BLaER1 treated with 17β-estradiol and CSF1 and Interleukin-3, amounts not matched to agents 10 nM and 100 nM (cell line): ENCODE measurements around the gene SFTPB.
"Not testable (repeated sequence)": the region's sequence is repeated elsewhere in the genome, so short reads cannot be mapped to it uniquely, and the experiment has no call there.

Source experiments
- H3K27ac ChIP-seq, 11 experiments: shearing (Covaris generic); formaldehyde crosslinking; 2 replicates each; pipeline ENCODE4 v1.8.1; 2022
- H3K27me3 ChIP-seq, 11 experiments: shearing (Covaris generic); formaldehyde crosslinking; 2 replicates each; pipeline ENCODE4 v1.8.1; 2022
- H3K36me3 ChIP-seq, 11 experiments: shearing (Covaris generic); formaldehyde crosslinking; 2 replicates each; pipeline ENCODE4 v1.8.1; 2022
- H3K4me1 ChIP-seq, 10 experiments: shearing (Covaris generic); formaldehyde crosslinking; 2 replicates each; pipeline ENCODE4 v1.8.1; 2022
- H3K4me2 ChIP-seq, 11 experiments: shearing (Covaris generic); formaldehyde crosslinking; 2 replicates each; pipeline ENCODE4 v1.8.1; 2022
- H3K4me3 ChIP-seq, 10 experiments: shearing (Covaris generic); formaldehyde crosslinking; 2 replicates each; pipeline ENCODE4 v1.8.1; 2022
- H3K9ac ChIP-seq, 11 experiments: shearing (Covaris generic); formaldehyde crosslinking; 2 replicates each; pipeline ENCODE4 v1.8.1; 2022
- H3K9me3 ChIP-seq, 11 experiments: shearing (Covaris generic); formaldehyde crosslinking; replicated peaks in 1 of 11; 2 replicates each; pipeline ENCODE4 v1.8.1; 2022
- H4K20me1 ChIP-seq, 11 experiments: shearing (Covaris generic); formaldehyde crosslinking; 2 replicates each; pipeline ENCODE4 v1.8.1; 2022
- Cebpa-rat ChIP-seq, 11 experiments: shearing (Covaris generic); IDR thresholded peaks; 2 replicates each; pipeline ENCODE4 v1.8.1; 2022

Gene SFTPB

DNA sequence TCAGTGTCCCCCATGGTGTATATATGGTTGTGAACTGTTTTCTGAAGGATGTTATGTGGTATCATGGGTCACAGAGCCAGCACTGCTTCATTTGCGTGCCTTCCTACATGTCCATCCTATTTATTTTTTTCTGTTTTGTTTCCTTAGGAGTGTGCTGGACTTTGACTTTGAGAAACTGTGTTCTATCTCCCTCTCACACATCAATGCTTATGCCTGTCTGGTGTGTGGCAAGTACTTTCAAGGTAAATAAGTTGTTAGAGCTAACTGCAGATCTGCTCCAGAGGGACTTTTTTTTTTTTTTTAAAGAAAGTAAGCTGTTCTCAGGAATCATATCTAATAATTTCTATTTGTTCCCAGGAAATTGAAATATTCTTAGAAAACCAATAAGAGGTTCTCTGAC lies 46.7 kb downstream of the SFTPB start:
- H3K9me3 ChIP-seq, result no peaks in the 10 kb centered on the region
- no peak overlapping the region for H3K27ac ChIP-seq
- H3K4me1 ChIP-seq, result peaks cover 12 to 24% (median 15%) of the 10 kb centered on the region in 10 experiments
- no peaks in the 10 kb centered on the region for H3K27me3 ChIP-seq
- H3K4me2 ChIP-seq, result no peak overlapping the region
- peaks cover 81 to 95% (median 92%) of the 10 kb centered on the region in 11 experiments for H3K36me3 ChIP-seq
- no peak overlapping the region for H3K4me3 ChIP-seq
- peaks cover 18 to 94% (median 76%) of the 10 kb centered on the region in 11 experiments; a peak in 21 of 22 replicates for H4K20me1 ChIP-seq
- TF ChIP-seq Cebpa-rat (IDR thresholded peaks at IDR 0.05), result no peak
- peak overlapping the region in 1 of 11 experiments; percentile 24; a peak in 1 of 22 replicates for H3K9ac ChIP-seq

DNA sequence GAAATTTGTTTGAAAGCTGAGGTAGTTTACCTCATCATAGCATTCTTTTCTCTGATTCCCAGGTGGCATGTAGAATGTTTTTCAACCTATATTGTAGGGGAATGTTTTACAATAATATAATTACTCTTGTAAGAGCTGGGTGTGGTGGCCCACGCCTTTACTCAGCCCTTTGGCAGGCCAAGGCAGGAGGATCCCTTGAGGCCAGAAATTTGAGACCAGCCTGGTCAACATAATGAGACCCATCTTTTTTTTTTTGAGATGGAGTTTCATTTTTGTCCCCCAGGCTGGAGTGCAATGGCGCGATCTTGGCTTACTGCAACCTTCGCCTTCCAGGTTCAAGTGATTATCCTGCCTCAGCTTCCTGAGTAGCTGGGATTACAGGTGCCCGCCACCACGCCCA lies 48.4 kb downstream of the SFTPB start:
- Histone ChIP-seq H3K4me3 (no peak overlapping the region), H3K9me3 (no peaks in the 10 kb centered on the region), H3K27me3 (no peaks in the 10 kb centered on the region), H3K9ac (peak overlapping the region in 3 of 11 experiments; percentile 33 to 39 (median 38); a peak in 4 of 22 replicates), H4K20me1 (peaks cover 18 to 78% (median 72%) of the 10 kb centered on the region in 11 experiments; a peak in 21 of 22 replicates), H3K36me3 (peaks cover 63 to 78% (median 74%) of the 10 kb centered on the region in 11 experiments), H3K4me1 (peaks cover 19 to 32% (median 22%) of the 10 kb centered on the region in 10 experiments), H3K27ac (no peak overlapping the region), H3K4me2 (no peak overlapping the region)
- TF ChIP-seq Cebpa-rat (IDR thresholded peaks at IDR 0.05), result no peak

DNA sequence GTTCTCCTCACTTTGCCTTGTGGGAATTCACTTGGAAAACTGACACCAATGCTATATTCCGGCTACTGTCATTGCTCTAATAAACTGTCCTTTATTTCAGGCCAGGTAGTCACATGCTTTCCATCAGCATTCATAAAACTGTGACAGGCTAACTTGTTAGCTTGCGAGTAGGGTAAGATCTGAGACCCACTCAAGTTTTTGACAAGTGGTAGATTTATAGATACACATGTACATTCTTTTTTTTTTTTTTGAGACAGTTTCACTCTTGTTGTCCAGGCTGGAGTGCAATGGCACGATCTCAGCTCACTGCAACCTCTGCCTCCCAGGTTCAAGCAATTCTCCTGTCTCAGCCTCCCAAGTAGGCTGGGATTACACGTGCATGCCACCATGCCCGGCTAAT lies 50.3 kb downstream of the SFTPB start:
- peaks cover 21 to 34% (median 24%) of the 10 kb centered on the region in 10 experiments for H3K4me1 ChIP-seq
- not testable (repeated sequence) for H3K9me3 ChIP-seq, H3K27me3 ChIP-seq
- H3K9ac ChIP-seq, result peak overlapping the region; percentile 95 to 100 (median 99)
- peak overlapping the region; percentile 83 to 99 (median 94); a peak in 17 of 20 replicates for H3K4me3 ChIP-seq
- peak overlapping the region; percentile 78 to 97 (median 90) for H3K4me2 ChIP-seq
- H3K36me3 ChIP-seq, result peaks cover 46 to 59% (median 56%) of the 10 kb centered on the region in 11 experiments
- H3K27ac ChIP-seq, result peak overlapping the region in 2 of 11 experiments; percentile 94 to 99; a peak in 2 of 22 replicates
- H4K20me1 ChIP-seq, result peaks cover 18 to 62% (median 58%) of the 10 kb centered on the region in 11 experiments; a peak in 21 of 22 replicates

DNA sequence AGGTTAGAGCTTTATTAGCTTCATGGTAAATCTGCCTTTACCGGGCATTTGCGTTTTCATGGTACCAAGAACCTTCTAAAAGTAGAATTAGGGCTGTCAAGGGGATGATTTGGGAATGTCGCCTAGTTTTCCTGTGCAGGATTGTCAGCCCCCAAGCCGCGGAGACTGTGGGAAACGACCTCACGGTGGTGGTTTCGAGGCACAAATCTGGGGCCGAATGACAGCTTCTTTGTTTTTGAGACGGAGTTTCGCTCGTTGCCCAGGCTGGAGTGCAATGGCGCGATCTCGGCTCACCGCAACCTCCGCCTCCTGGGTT lies 52.6 kb downstream of the SFTPB start:
- Histone ChIP-seq H4K20me1 (peaks cover 14 to 50% (median 38%) of the 10 kb centered on the region in 11 experiments; a peak in 21 of 22 replicates), H3K9me3 (no peaks in the 10 kb centered on the region), H3K4me1 (peaks cover 36 to 50% (median 41%) of the 10 kb centered on the region in 10 experiments), H3K4me2 (peak overlapping the region; percentile 23 to 69 (median 36); a peak in 18 of 22 replicates), H3K9ac (peak overlapping the region in 9 of 11 experiments; percentile 95 to 100 (median 99); a peak in 14 of 22 replicates), H3K27ac (peak overlapping the region; percentile 90 to 99 (median 95); a peak in 19 of 22 replicates), H3K27me3 (no peaks in the 10 kb centered on the region), H3K36me3 (peaks cover 23 to 36% (median 32%) of the 10 kb centered on the region in 11 experiments), H3K4me3 (peak overlapping the region in 1 of 10 experiments; percentile 94; a peak in 2 of 20 replicates)
- TF ChIP-seq Cebpa-rat (IDR thresholded peaks at IDR 0.05), result no peak

- not testable (repeated sequence) for H3K27me3 ChIP-seq, H3K4me2 ChIP-seq, H3K4me3 ChIP-seq, H3K27ac ChIP-seq, H3K9me3 ChIP-seq, H3K9ac ChIP-seq
- Histone ChIP-seq H3K36me3 (peaks cover 23 to 36% (median 32%) of the 10 kb centered on the region in 11 experiments), H3K4me1 (peaks cover 39 to 57% (median 46%) of the 10 kb centered on the region in 10 experiments), H4K20me1 (peaks cover 14 to 47% (median 32%) of the 10 kb centered on the region in 11 experiments; a peak in 21 of 22 replicates)
Observed at GRCh38 chr2:85614757-85615156, 53.2 kb downstream of the SFTPB start.

- no peak overlapping the region for H3K27ac ChIP-seq
- 0 out of 22 replicates have a peak, but pooled peaks of 1 of the 11 experiments have one; percentile 6 for TF ChIP-seq Cebpa-rat (IDR thresholded peaks at IDR 0.05)
- peaks cover 20 to 46% (median 30%) of the 10 kb centered on the region in 11 experiments; a peak in 20 of 22 replicates for H4K20me1 ChIP-seq
- H3K9ac ChIP-seq, result 0 out of 22 replicates have a peak overlapping the region, but pooled peaks of 1 of the 11 experiments have one; percentile 25
- peaks cover 39 to 61% (median 52%) of the 10 kb centered on the region in 10 experiments for H3K4me1 ChIP-seq
- no peaks in the 10 kb centered on the region for H3K9me3 ChIP-seq
- peaks cover 23 to 36% (median 31%) of the 10 kb centered on the region in 11 experiments for H3K36me3 ChIP-seq
- no peak overlapping the region for H3K4me2 ChIP-seq
- no peaks in the 10 kb centered on the region for H3K27me3 ChIP-seq
- H3K4me3 ChIP-seq, result no peak overlapping the region
Observed at GRCh38 chr2:85613717-85614515, 54.1 kb downstream of the SFTPB start.

DNA sequence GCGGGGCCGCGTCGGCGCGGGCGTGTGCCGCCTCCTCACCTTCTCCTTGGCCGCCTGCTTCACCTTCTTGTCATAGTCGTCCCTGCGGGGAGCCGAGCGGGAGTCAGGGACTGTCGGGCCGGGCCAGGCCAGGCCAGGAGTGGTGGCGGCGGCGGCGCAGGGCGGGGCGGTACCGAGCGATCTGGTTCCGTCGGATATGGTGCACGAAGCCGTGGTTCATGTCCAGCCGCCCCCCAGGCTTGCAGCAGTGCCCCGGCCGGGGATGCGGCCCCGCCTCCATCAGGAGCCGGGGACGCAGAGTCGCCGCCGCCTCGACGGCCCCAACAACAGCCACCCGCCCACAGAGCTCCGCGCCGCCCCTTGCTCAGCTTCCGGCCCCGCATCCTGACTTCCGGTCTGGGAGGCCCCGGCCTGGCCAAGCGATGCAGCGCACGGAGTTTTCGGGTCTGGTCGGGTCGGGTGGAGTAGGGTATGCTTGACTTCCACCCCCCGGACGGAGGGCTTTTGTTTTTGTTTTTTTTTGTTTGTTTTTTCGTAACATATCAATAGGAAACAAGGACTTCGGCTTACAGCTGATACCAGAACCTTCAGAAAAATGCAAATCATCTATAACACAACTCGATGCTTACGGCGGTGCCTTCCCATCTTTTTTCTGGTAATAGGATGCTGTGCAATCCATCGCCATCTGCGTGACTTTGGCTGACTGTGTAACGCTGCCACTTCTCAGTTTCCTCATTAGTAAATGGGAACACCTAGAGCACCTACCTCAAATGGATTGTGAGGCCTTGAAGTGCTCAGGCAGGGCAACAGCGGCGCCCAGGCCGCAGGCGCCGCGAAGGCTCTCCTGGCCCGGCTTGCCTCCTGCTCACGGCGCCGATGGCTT lies 56.1 kb downstream of the SFTPB start, which contains the start of gene C2orf68:
Gene C2orf68, minus strand, starts transcription at position 362 of the 883 bp plus-strand sequence. Its CDS starts 82 bp downstream, at position 280.
- H4K20me1 ChIP-seq, result peaks cover 10 to 39% (median 25%) of the 10 kb centered on the region in 11 experiments; a peak in 17 of 22 replicates
- peak within 1 kb of the TSS; percentile 85 to 94 (median 90) for H3K9ac ChIP-seq
- no peak for TF ChIP-seq Cebpa-rat (IDR thresholded peaks at IDR 0.05)
- peak within 1 kb of the TSS; percentile 85 to 99 (median 92) for H3K4me3 ChIP-seq
- H3K27ac ChIP-seq, result peak within 1 kb of the TSS; percentile 64 to 89 (median 83)
- H3K9me3 ChIP-seq, result no peaks in the 10 kb centered on the region
- H3K36me3 ChIP-seq, result peaks cover 28 to 36% (median 34%) of the 10 kb centered on the region in 11 experiments
- peak within 1 kb of the TSS; percentile 79 to 99 (median 89) for H3K4me2 ChIP-seq
- peaks cover 28 to 51% (median 41%) of the 10 kb centered on the region in 10 experiments for H3K4me1 ChIP-seq
- no peaks in the 10 kb centered on the region for H3K27me3 ChIP-seq

GRCh38 chr2:85611217-85611704 lies 56.7 kb downstream of the SFTPB start:
- Histone ChIP-seq H3K27ac (peak overlapping the region; percentile 64 to 89 (median 83)), H3K4me2 (peak overlapping the region; percentile 79 to 99 (median 89)), H3K27me3 (no peaks in the 10 kb centered on the region), H4K20me1 (peaks cover 8 to 39% (median 27%) of the 10 kb centered on the region in 11 experiments; a peak in 14 of 22 replicates), H3K36me3 (peaks cover 28 to 43% (median 40%) of the 10 kb centered on the region in 11 experiments), H3K4me1 (peaks cover 25 to 54% (median 40%) of the 10 kb centered on the region in 10 experiments), H3K9ac (peak overlapping the region; percentile 85 to 94 (median 90)), H3K4me3 (peak overlapping the region; percentile 85 to 99 (median 92)), H3K9me3 (no peaks in the 10 kb centered on the region)
- no peak for TF ChIP-seq Cebpa-rat (IDR thresholded peaks at IDR 0.05)
